Measurements from ENCODE around the gene SARNP. TPM values are rescaled to one million over a fixed set of nuclear protein-coding genes. Genes with fewer than 3 reads are reported as not detected.

SARNP gene
- total and polyA plus RNA-seq, 4 donors, result 19.1 to 34.2 (median 25.6) TPM

DNA sequence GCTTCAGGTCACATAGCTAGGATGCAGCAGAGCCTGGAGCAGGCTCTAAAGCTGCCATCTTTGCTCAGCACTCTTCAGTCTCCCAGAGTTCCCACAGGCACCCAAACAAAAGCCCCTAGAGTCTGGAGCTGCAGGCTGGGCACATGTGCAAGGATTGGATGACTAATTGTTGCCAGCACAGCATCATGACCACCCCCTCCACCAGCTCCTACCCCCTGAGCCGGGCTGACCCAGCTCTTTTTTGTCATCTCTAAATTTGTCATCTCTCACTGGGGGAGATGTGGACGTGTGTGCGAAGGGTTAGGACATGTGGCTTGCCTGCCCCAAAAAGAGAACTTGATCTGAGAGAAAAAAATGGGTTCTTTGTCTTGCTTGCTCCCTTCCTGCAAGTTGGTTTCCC is 29.5 kb upstream of the SARNP start:
- Histone ChIP-seq H3K36me3 (ENCODE audit: control insufficient read depth in 4 of 4, insufficient read depth in 3 of 4, low read depth in 1 of 4, low read length in 3 of 4) (no peaks in the 10 kb centered on the region), H3K27ac (ENCODE audit: low read depth in 1 of 2, low read length in 2 of 2) (peak overlapping the region in 1 of 2 donors; percentile 62), H3K9me3 (ENCODE audit: control insufficient read depth in 4 of 4, low read length in 3 of 4) (no peaks in the 10 kb centered on the region), H3K27me3 (ENCODE audit: control insufficient read depth in 4 of 4, insufficient read depth in 4 of 4, low read length in 3 of 4) (no peaks in the 10 kb centered on the region), H3K4me1 (ENCODE audit: control insufficient read depth in 4 of 4, insufficient read depth in 4 of 4, low read length in 3 of 4) (no peaks in the 10 kb centered on the region), H3K4me3 (ENCODE audit: low read depth in 1 of 3, low read length in 3 of 3) (no peak overlapping the region), H3K9ac (ENCODE audit: low read depth in 1 of 2, low read length in 2 of 2) (no peak overlapping the region)
- WGBS, result 63% methylated on average over 3 of the region's 3 CpGs
- no peak for DNase-seq (ENCODE audit: low spot score)
- no peak for TF ChIP-seq GABPA (IDR thresholded peaks at IDR 0.05 in 1 of 2, conservative IDR thresholded peaks at IDR 0.05 in 1 of 2)
- no peak for TF ChIP-seq TAF1 (conservative IDR thresholded peaks at IDR 0.05)
- TF ChIP-seq, protein P1, sequence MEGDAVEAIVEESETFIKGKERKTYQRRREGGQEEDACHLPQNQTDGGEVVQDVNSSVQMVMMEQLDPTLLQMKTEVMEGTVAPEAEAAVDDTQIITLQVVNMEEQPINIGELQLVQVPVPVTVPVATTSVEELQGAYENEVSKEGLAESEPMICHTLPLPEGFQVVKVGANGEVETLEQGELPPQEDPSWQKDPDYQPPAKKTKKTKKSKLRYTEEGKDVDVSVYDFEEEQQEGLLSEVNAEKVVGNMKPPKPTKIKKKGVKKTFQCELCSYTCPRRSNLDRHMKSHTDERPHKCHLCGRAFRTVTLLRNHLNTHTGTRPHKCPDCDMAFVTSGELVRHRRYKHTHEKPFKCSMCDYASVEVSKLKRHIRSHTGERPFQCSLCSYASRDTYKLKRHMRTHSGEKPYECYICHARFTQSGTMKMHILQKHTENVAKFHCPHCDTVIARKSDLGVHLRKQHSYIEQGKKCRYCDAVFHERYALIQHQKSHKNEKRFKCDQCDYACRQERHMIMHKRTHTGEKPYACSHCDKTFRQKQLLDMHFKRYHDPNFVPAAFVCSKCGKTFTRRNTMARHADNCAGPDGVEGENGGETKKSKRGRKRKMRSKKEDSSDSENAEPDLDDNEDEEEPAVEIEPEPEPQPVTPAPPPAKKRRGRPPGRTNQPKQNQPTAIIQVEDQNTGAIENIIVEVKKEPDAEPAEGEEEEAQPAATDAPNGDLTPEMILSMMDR (IDR thresholded peaks at IDR 0.05; ENCODE audit: low read depth, low read length, missing input control), result no peak
- no peak for TF ChIP-seq JUND (IDR thresholded peaks at IDR 0.05)
- TF ChIP-seq FOXA1 (IDR thresholded peaks at IDR 0.05), result no peak
- TF ChIP-seq FOXA2 (IDR thresholded peaks at IDR 0.05), result no peak
- TF ChIP-seq, protein P2, sequence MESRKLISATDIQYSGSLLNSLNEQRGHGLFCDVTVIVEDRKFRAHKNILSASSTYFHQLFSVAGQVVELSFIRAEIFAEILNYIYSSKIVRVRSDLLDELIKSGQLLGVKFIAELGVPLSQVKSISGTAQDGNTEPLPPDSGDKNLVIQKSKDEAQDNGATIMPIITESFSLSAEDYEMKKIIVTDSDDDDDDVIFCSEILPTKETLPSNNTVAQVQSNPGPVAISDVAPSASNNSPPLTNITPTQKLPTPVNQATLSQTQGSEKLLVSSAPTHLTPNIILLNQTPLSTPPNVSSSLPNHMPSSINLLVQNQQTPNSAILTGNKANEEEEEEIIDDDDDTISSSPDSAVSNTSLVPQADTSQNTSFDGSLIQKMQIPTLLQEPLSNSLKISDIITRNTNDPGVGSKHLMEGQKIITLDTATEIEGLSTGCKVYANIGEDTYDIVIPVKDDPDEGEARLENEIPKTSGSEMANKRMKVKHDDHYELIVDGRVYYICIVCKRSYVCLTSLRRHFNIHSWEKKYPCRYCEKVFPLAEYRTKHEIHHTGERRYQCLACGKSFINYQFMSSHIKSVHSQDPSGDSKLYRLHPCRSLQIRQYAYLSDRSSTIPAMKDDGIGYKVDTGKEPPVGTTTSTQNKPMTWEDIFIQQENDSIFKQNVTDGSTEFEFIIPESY (IDR thresholded peaks at IDR 0.05), result no peak
- no peak for TF ChIP-seq YY1 (IDR thresholded peaks at IDR 0.05)

DNA sequence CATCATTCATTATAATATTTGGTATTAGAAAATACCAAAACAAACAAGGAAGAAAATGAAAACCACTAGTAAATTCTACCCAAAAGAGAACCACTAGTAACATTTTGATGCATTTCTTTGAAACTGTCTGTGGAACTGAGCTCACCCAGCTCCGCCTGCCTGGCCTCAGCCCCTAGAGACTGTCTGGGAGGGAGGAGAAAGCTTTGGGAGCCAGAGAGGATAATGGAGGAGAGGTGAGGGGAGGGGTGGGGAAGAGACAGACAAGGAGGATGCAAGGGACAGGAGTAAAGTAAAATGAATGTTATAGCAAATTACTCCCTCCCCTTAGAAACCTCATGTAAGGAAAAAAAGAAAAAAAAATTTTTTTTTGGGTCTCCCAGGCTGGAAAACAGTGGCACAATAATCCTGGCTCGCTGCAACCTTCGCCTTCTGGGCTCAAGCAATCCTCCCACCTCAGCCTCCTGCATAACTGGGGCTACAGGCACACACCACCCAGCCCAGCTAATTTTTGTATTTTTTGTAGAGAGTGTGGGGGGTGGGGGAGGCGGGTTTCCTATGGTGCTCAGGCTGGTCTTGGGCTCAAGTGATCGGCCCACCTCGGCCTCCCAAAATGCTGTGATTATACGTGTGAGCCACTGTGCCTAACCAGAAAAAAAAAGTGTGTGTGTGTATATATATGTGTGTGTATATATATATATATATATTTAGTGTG is 28.4 kb upstream of the SARNP start:
- Histone ChIP-seq H3K4me1 (ENCODE audit: control insufficient read depth in 4 of 4, insufficient read depth in 4 of 4, low read length in 3 of 4) (no peaks in the 10 kb centered on the region), H3K27ac (ENCODE audit: low read depth in 1 of 2, low read length in 2 of 2) (no peak overlapping the region), H3K4me3 (ENCODE audit: low read depth in 1 of 3, low read length in 3 of 3) (no peak overlapping the region)

More for the DNA sequence above, 28.4 kb upstream of the SARNP start:
- DNase-seq (ENCODE audit: low spot score), result no peak
- 86% methylated on average over 7 of the region's 7 CpGs for WGBS
- H3K9ac ChIP-seq (ENCODE audit: low read depth in 1 of 2, low read length in 2 of 2), result no peak overlapping the region
- H3K9me3 ChIP-seq (ENCODE audit: control insufficient read depth in 4 of 4, low read length in 3 of 4), result no peaks in the 10 kb centered on the region
- no peaks in the 10 kb centered on the region for H3K36me3 ChIP-seq (ENCODE audit: control insufficient read depth in 4 of 4, insufficient read depth in 3 of 4, low read depth in 1 of 4, low read length in 3 of 4)
- H3K27me3 ChIP-seq (ENCODE audit: control insufficient read depth in 4 of 4, insufficient read depth in 4 of 4, low read length in 3 of 4), result no peaks in the 10 kb centered on the region
- TF ChIP-seq RXRA (IDR thresholded peaks at IDR 0.05), result no peak
- no peak for TF ChIP-seq RAD21 (IDR thresholded peaks at IDR 0.05)
- TF ChIP-seq, protein P1 (IDR thresholded peaks at IDR 0.05; ENCODE audit: low read depth, low read length, missing input control), result no peak
- TF ChIP-seq HNF4A (conservative IDR thresholded peaks at IDR 0.05), result no peak
- TF ChIP-seq SP1 (IDR thresholded peaks at IDR 0.05), result no peak
- TF ChIP-seq, protein P3, sequence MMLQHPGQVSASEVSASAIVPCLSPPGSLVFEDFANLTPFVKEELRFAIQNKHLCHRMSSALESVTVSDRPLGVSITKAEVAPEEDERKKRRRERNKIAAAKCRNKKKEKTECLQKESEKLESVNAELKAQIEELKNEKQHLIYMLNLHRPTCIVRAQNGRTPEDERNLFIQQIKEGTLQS (IDR thresholded peaks at IDR 0.05), result no peak
- no peak for TF ChIP-seq HNF4G (IDR thresholded peaks at IDR 0.05)
- TF ChIP-seq GABPA (IDR thresholded peaks at IDR 0.05 in 1 of 2, conservative IDR thresholded peaks at IDR 0.05 in 1 of 2), result no peak
- TF ChIP-seq YY1 (IDR thresholded peaks at IDR 0.05), result no peak
- no peak for TF ChIP-seq FOXA1 (IDR thresholded peaks at IDR 0.05)
- no peak for TF ChIP-seq JUND (IDR thresholded peaks at IDR 0.05)
- TF ChIP-seq, protein P4, sequence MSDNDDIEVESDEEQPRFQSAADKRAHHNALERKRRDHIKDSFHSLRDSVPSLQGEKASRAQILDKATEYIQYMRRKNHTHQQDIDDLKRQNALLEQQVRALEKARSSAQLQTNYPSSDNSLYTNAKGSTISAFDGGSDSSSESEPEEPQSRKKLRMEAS (IDR thresholded peaks at IDR 0.05), result no peak
- TF ChIP-seq NR2F2 (IDR thresholded peaks at IDR 0.05), result no peak
